Upper lobe of left lung (tissue), 6 donors: ENCODE data around the gene NKPD1. TPM values are rescaled to one million over a fixed set of nuclear protein-coding genes. Genes with fewer than 3 reads are reported as not detected.
A peak's percentile ranks its signal among the peaks of the same experiment; 100 is the strongest.

Source experiments
- ATAC-seq, 2 donors: fragments of 200-7000 bp; cut with Tn5 transposase; one replicate each; pipeline ENCODE4 v1.9.1; 2022; ENCODE audit warnings: mild to moderate bottlenecking in 2 of 2, moderate library complexity in 2 of 2; ENCODE audit not compliant: low FRiP score in 2 of 2
- DNase-seq, 2 donors: peaks; one replicate each; pipeline ENCODE4 v3.0.0-alpha.2; 2019 to 2020
- H3K27ac ChIP-seq, 4 donors: fragments of 200-600 bp; sonication (generic); one replicate each; pipeline ENCODE4 v1.5.1; 2016 to 2019
- H3K27me3 ChIP-seq, 4 donors: fragments of 200-600 bp; sonication (generic); one replicate each; pipeline ENCODE4 v1.5.1; 2017 to 2019
- H3K36me3 ChIP-seq, 4 donors: fragments of 200-600 bp; sonication (generic); one replicate each; pipeline ENCODE4 v1.5.1; 2016 to 2019
- H3K4me1 ChIP-seq, 4 donors: fragments of 200-600 bp; sonication (generic); one replicate each; pipeline ENCODE4 v1.5.1; 2018 to 2019
- H3K4me3 ChIP-seq, 4 donors: fragments of 200-600 bp; sonication (generic); one replicate each; pipeline ENCODE4 v1.5.1; 2017 to 2019; ENCODE audit warnings: mild to moderate bottlenecking in 2 of 4, moderate library complexity in 1 of 4
- H3K9me3 ChIP-seq, 4 donors: fragments of 200-600 bp; sonication (generic); one replicate each; pipeline ENCODE4 v1.5.1; 2018 to 2019
- EP300 ChIP-seq, 4 donors: sonication (generic); formaldehyde crosslinking; IDR thresholded peaks; one replicate each; pipeline ENCODE4 v1.5.1; 2017; ENCODE audit warnings: antibody characterized with exemption in 4 of 4, control low read depth in 2 of 4
- POLR2A ChIP-seq, 4 donors: fragments of 450-650 bp; IDR thresholded peaks; one replicate each; pipeline ENCODE4 v1.5.1; 2016 to 2017; ENCODE audit warnings: antibody characterized with exemption in 4 of 4, mild to moderate bottlenecking in 2 of 4
- POLR2AphosphoS5 ChIP-seq, 2 donors: sonication (generic); formaldehyde crosslinking; IDR thresholded peaks; one replicate each; pipeline ENCODE4 v1.5.1; 2017; ENCODE audit warnings: antibody characterized with exemption in 2 of 2
- WGBS, 2 donors: methylation state at CpG; one replicate each; pipeline ENCODE4 v1.1.5; 2017 to 2018; 5-methylcytosine and 5-hydroxymethylcytosine counted together
- total RNA-seq, 6 donors: library from RNA; depleted of rRNA in 4 of 6; stranded (reverse); fragments of >200 nt in 4 of 6; gene quantifications; one replicate each; pipeline versions ENCODE4 v1.1.0 to v1.2.1, GENCODE V29; 2016 to 2021
- TF ChIP-seq, protein P1 (sequence below), 6 experiments: fragments of 450-650 bp in 4 of 6; fragments of 200-600 bp in 2 of 6; sonication (generic) in 2 of 6; IDR thresholded peaks; one replicate each; pipeline ENCODE4 v1.5.1; 2016 to 2019; ENCODE audit warnings: antibody characterized with exemption in 6 of 6
- donor health status: DM: no; HTN: no; CAD: no; lungs with moderate emphysema.
- donor health status: DM: no; HTN: yes; CAD: no; lungs with severe emphysema.

The NKPD1 gene, protein sequence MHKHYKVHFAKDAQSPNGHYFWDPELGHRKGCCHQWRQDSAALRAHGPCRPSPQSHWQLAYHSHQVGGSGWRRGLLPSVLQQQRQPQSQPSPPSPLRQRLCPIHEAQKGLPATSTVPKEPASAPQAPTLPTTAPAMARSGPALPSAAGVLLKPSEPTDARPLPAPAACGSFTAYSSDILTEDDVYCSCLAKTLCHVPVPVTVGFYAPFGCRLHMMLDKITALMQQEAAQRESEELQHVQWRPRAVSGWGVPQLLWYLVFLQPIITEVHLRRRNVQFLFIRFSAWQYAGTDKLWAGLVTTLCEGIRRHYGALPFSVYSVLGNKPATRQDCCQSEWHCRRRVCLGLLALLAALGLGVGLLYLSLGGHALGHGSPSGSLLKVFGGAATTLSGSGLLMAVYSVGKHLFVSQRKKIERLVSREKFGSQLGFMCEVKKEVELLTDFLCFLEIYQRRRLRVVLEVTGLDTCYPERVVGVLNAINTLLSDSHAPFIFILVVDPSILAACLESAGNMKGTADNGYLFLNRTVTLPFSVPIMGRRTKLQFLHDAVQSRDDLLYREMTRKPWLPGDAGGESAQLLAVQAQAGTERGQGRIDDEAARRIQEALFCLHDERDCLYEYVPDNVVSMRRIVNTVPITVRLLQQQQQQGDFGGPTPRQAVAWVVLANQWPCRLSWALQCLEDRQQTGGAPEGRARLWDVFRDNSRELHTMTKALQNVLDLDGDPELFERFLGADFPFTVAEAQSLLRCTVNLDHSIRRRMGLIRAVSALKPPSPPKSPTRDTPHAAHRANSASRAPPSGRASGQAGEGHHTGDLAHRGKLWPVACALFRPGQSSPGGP
- under 1 TPM in 5 of 6 donors, not detected in 1; under 0.01 to 1.00 (median 0.17) TPM for total RNA-seq

GRCh38 chr19:45160870-45161737, at the start of gene NKPD1:
TSS of gene NKPD1 (minus strand) at chr19:45160982. CDS start at chr19:45160150, 832 bp downstream.
- Histone ChIP-seq H3K4me3 (no peak within 1 kb of the TSS), H3K27me3 (peaks cover 0 to 18% (median 4%) of the 10 kb centered on the region in 4 donors), H3K9me3 (no peaks in the 10 kb centered on the region), H3K27ac (no peak within 1 kb of the TSS), H3K4me1 (peaks cover 5 to 15% (median 9%) of the 10 kb centered on the region in 4 donors), H3K36me3 (no peaks in the 10 kb centered on the region)
- WGBS, 2 donors: 51 to 57% methylated on average over 4 to 25 of the region's 29 CpGs
- DNase-seq (peak; percentile 65 to 85), ATAC-seq (no peak)
- TF ChIP-seq EP300 (IDR thresholded peaks at IDR 0.05) (no peak), POLR2A (IDR thresholded peaks at IDR 0.05) (no peak), POLR2AphosphoS5 (IDR thresholded peaks at IDR 0.05) (no peak)
- TF ChIP-seq, protein P1, sequence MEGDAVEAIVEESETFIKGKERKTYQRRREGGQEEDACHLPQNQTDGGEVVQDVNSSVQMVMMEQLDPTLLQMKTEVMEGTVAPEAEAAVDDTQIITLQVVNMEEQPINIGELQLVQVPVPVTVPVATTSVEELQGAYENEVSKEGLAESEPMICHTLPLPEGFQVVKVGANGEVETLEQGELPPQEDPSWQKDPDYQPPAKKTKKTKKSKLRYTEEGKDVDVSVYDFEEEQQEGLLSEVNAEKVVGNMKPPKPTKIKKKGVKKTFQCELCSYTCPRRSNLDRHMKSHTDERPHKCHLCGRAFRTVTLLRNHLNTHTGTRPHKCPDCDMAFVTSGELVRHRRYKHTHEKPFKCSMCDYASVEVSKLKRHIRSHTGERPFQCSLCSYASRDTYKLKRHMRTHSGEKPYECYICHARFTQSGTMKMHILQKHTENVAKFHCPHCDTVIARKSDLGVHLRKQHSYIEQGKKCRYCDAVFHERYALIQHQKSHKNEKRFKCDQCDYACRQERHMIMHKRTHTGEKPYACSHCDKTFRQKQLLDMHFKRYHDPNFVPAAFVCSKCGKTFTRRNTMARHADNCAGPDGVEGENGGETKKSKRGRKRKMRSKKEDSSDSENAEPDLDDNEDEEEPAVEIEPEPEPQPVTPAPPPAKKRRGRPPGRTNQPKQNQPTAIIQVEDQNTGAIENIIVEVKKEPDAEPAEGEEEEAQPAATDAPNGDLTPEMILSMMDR (IDR thresholded peaks at IDR 0.05): no peak

DNA sequence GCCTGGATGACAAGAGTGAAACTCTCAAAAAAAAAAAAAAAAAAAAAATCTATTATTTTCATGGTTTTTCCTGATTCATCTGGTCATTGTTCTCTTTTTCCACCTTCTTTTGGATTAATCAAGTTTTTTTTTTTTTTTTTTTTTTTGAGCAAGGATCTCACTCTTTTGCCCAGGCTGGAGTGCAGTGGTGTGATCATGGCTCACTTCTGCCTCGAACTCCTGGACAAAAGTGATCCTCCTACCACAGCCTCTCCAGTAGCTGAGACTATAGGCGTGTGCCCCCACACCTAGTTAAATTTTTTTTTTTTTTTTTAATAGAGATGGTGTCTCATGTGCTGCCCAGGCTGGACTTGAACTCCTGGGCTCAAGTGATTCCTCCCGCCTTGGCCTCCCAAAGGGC, 45.5 kb upstream of the NKPD1 start:
- no peak for ATAC-seq
- Histone ChIP-seq H3K27ac (no peak overlapping the region), H3K4me3 (no peak overlapping the region), H3K36me3 (no peaks in the 10 kb centered on the region), H3K4me1 (peaks cover 1 to 8% (median 6%) of the 10 kb centered on the region in 4 donors), H3K27me3 (no peaks in the 10 kb centered on the region), H3K9me3 (no peaks in the 10 kb centered on the region)
- WGBS, 2 donors: 90 to 99% methylated on average over 3 of the region's 3 CpGs
- DNase-seq: no peak
- TF ChIP-seq, protein P1 (IDR thresholded peaks at IDR 0.05): no peak
- TF ChIP-seq EP300 (IDR thresholded peaks at IDR 0.05) (no peak), POLR2A (IDR thresholded peaks at IDR 0.05) (no peak), POLR2AphosphoS5 (IDR thresholded peaks at IDR 0.05) (no peak)

DNA sequence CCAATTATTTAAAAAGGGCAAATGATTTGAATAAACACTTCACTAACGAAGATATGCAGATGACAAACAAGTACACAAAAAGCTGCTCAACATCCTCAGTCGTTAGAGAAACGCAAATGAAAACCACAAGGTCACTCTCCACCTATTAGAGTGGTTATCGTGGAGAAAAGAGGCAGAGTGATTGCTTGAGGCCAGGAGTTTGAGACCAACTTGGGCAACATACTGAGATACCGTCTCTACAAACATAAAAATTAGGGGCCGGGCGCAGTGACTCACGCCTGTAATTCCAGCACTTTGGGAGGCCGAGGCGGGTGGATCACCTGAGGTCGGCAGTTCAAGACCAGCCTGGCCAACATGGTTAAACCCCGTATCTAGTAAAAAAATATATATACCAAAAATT, 45.0 kb upstream of the NKPD1 start:
- Histone ChIP-seq H3K4me3 (no peak overlapping the region), H3K27ac (no peak overlapping the region), H3K4me1 (peaks cover 0 to 8% (median 4%) of the 10 kb centered on the region in 4 donors), H3K36me3 (no peaks in the 10 kb centered on the region), H3K27me3 (no peaks in the 10 kb centered on the region), H3K9me3 (no peaks in the 10 kb centered on the region)
- ATAC-seq (no peak), DNase-seq (no peak)
- TF ChIP-seq, protein P1 (IDR thresholded peaks at IDR 0.05): no peak
- TF ChIP-seq POLR2A (IDR thresholded peaks at IDR 0.05): no peak
- no peak for TF ChIP-seq POLR2AphosphoS5 (IDR thresholded peaks at IDR 0.05)
- no peak for TF ChIP-seq EP300 (IDR thresholded peaks at IDR 0.05)
- 78 to 80% methylated on average over 12 of the region's 12 CpGs for WGBS, 2 donors

GRCh38 chr19:45202637-45203036, 41.9 kb upstream of the NKPD1 start:
- TF ChIP-seq, protein P1 (IDR thresholded peaks at IDR 0.05): no peak
- TF ChIP-seq EP300 (IDR thresholded peaks at IDR 0.05): no peak
- no peak for TF ChIP-seq POLR2AphosphoS5 (IDR thresholded peaks at IDR 0.05)
- no peak for TF ChIP-seq POLR2A (IDR thresholded peaks at IDR 0.05)
- peaks cover 0 to 8% (median 2%) of the 10 kb centered on the region in 4 donors for H3K4me1 ChIP-seq
- H3K27me3 ChIP-seq: no peaks in the 10 kb centered on the region
- H3K27ac ChIP-seq: peak overlapping the region in 1 of 4 donors; percentile 2
- no peak overlapping the region for H3K4me3 ChIP-seq
- ATAC-seq (peak in 1 of 2 donors; percentile 51), DNase-seq (peak in 1 of 2 donors; percentile 37)
- WGBS, 2 donors: 58 to 60% methylated on average over 1 to 6 of the region's 6 CpGs
- H3K36me3 ChIP-seq: no peaks in the 10 kb centered on the region
- H3K9me3 ChIP-seq: no peaks in the 10 kb centered on the region
